Endothelial cell of umbilical vein (primary cell): ENCODE data around the gene NFXL1. TPM values are rescaled to one million over a fixed set of nuclear protein-coding genes. Genes with fewer than 3 reads are reported as not detected.

Source experiments
- BruUV-seq: library from RNA; stranded (reverse); fragments of 400-500 nt; replicated peaks from 2 replicates; lab custom pipeline; 2021; lab: Mats Ljungman, UMichigan
- CTCF ChIA-PET: fragments of 300-600, 350-600 bp; sonication (Branson Sonifier 250); formaldehyde crosslinking; loops from one replicate; lab custom pipeline; 2021; ENCODE audit warnings: antibody characterized with exemption, inconsistent platforms; lab: Charles Lee
- POLR2A ChIA-PET: fragments of 300-600, 350-600 bp; sonication (Branson Sonifier 250); formaldehyde crosslinking; loops from one replicate; lab custom pipeline; 2021; ENCODE audit warnings: antibody characterized with exemption, inconsistent platforms; lab: Charles Lee
- DNase-seq: peaks from one replicate; pipeline ENCODE4 v3.0.0-alpha.2; 2011; ENCODE audit warnings: low read depth, low spot score
- FAIRE-seq: peaks from 2 replicates; lab custom pipeline; 2011; peaks lifted over from hg19 to GRCh38; lab: Jason Lieb, UNC
- H2AFZ ChIP-seq: 2 replicates; pipeline ENCODE4 v1.6.0; 2012; ENCODE audit warnings: low read depth, low read length, control low read depth, inconsistent platforms
- H3K27ac ChIP-seq: 2 replicates; pipeline ENCODE4 v1.5.1; 2011; ENCODE audit warnings: low read depth, mild to moderate bottlenecking, control low read depth, low read length, moderate library complexity; ENCODE audit not compliant: insufficient read depth
- H3K27me3 ChIP-seq, 2 experiments: 2 replicates each; pipeline versions ENCODE4 v1.6.0 to v1.6.1; 2011; ENCODE audit warnings: low read length in 2 of 2, mixed read lengths in 1 of 2; ENCODE audit not compliant: control insufficient read depth in 2 of 2, insufficient read depth in 2 of 2
- H3K36me3 ChIP-seq, 2 experiments: 2 replicates in 1 of 2; 3 replicates in 1 of 2; pipeline ENCODE4 v1.5.1; 2011; ENCODE audit warnings: low read length in 2 of 2, mild to moderate bottlenecking in 1 of 2, moderate library complexity in 1 of 2; ENCODE audit not compliant: control insufficient read depth in 2 of 2, insufficient read depth in 2 of 2; ENCODE audit errors: extremely low read depth in 1 of 2
- H3K4me1 ChIP-seq: 3 replicates; pipeline ENCODE4 v1.5.1; 2011; ENCODE audit warnings: mild to moderate bottlenecking, low read length; ENCODE audit not compliant: control insufficient read depth, insufficient read depth; ENCODE audit errors: extremely low read depth
- H3K4me2 ChIP-seq: 2 replicates; pipeline ENCODE4 v1.6.1; 2011; ENCODE audit warnings: low read length, control low read depth, mixed read lengths; ENCODE audit not compliant: insufficient read depth
- H3K4me3 ChIP-seq, 3 experiments: fragments of 200-600 bp in 1 of 3; sonication (generic), shearing (Covaris generic) in 1 of 3; replicated peaks in 1 of 3; 2 replicates each; pipeline ENCODE4 v1.5.1; 2011 to 2016; ENCODE audit warnings: control low read depth in 3 of 3, low read length in 3 of 3, mild to moderate bottlenecking in 2 of 3, inconsistent platforms in 1 of 3, low read depth in 1 of 3, moderate library complexity in 1 of 3; ENCODE audit not compliant: insufficient read depth in 1 of 3
- H3K79me2 ChIP-seq: 2 replicates; pipeline ENCODE4 v1.6.0; 2012; ENCODE audit warnings: low read length, inconsistent platforms; ENCODE audit not compliant: control insufficient read depth, insufficient read depth
- H3K9ac ChIP-seq: replicated peaks from 2 replicates; pipeline ENCODE3; 2011; ENCODE audit warnings: low read length, control low read depth; ENCODE audit not compliant: insufficient read depth; ENCODE audit errors: extremely low read depth
- H3K9me1 ChIP-seq: replicated peaks from 3 replicates; pipeline ENCODE4 v1.6.0; 2011; ENCODE audit warnings: mild to moderate bottlenecking, low read length; ENCODE audit not compliant: control insufficient read depth, insufficient read depth; ENCODE audit errors: extremely low read depth
- H3K9me3 ChIP-seq: replicated peaks from 2 replicates; pipeline ENCODE4 v1.5.1; 2012; ENCODE audit warnings: low read length, inconsistent platforms; ENCODE audit not compliant: control insufficient read depth, insufficient read depth
- H4K20me1 ChIP-seq: replicated peaks from 2 replicates; pipeline ENCODE3; 2011; ENCODE audit warnings: mild to moderate bottlenecking, low read length; ENCODE audit not compliant: control insufficient read depth, insufficient read depth; ENCODE audit errors: extremely low read depth
- EZH2 ChIP-seq: IDR thresholded peaks from 2 replicates; pipeline ENCODE4 v1.6.1; 2012; ENCODE audit warnings: borderline replicate concordance, low read depth, mild to moderate bottlenecking, moderate library complexity, low read length, inconsistent platforms; ENCODE audit not compliant: severe bottlenecking
- FOS ChIP-seq: IDR thresholded peaks from 2 replicates; pipeline ENCODE4 v1.6.1; 2011; ENCODE audit warnings: mild to moderate bottlenecking, low read length, moderate library complexity, borderline replicate concordance; ENCODE audit not compliant: insufficient read depth
- GATA2 ChIP-seq: IDR thresholded peaks from 2 replicates; pipeline ENCODE4 v1.7.0; 2011; ENCODE audit warnings: low read depth, mild to moderate bottlenecking, moderate library complexity, mixed read lengths, low read length; ENCODE audit not compliant: insufficient read length, insufficient read depth
- JUN ChIP-seq: IDR thresholded peaks from 2 replicates; pipeline ENCODE4 v1.6.1; 2011; ENCODE audit warnings: borderline replicate concordance, low read depth; ENCODE audit not compliant: insufficient read length, insufficient read depth
- MYC ChIP-seq: IDR thresholded peaks from one replicate; pipeline ENCODE4 v1.6.1; 2011; ENCODE audit warnings: mild to moderate bottlenecking, low read depth, low read length
- POLR2A ChIP-seq: IDR thresholded peaks from 2 replicates; pipeline ENCODE4 v1.6.1; 2012; ENCODE audit warnings: low read depth, mild to moderate bottlenecking, control low read depth, low read length
- POLR2AphosphoS5 ChIP-seq: IDR thresholded peaks from 2 replicates; pipeline ENCODE4 v1.6.1; 2012; ENCODE audit warnings: low read depth, mild to moderate bottlenecking, control low read depth, low read length, moderate library complexity; ENCODE audit not compliant: insufficient read depth
- dilution Hi-C: fragments of 300-500 bp; cut with MboI; formaldehyde crosslinking; loops from one replicate; pipeline ENCODE4 v1.15.0; 2019; ENCODE audit warnings: low sequenced_read_pairs; ENCODE audit not compliant: extremely low pct_ligation_motif_present
- intact Hi-C: fragments of 100-400 bp; cut with micrococcal nuclease; formaldehyde crosslinking; loops from one replicate; pipeline ENCODE4 v1.10.0; 2022
- polyA plus RNA-seq, 4 experiments: library from polyadenylated mRNA; depleted of rRNA in 3 of 4; stranded (reverse) in 3 of 4; unstranded in 1 of 4; fragments of >200 nt; gene quantifications; 2 replicates each; pipeline versions ENCODE4 v1.2.1 to v1.2.3, GENCODE V29; 2011 to 2012; ENCODE audit warnings: missing spikeins in 1 of 4
- total RNA-seq: library from RNA; stranded (reverse); gene quantifications from 2 replicates; pipeline ENCODE4 v1.2.3, GENCODE V29; 2021
- TF ChIP-seq, protein P1 (sequence below), 2 donors: IDR thresholded peaks; 1 replicate in 1 of 2; 2 replicates in 1 of 2; pipeline ENCODE4 v1.5.1; 2011; ENCODE audit warnings: low read length in 2 of 2, mild to moderate bottlenecking in 2 of 2, moderate library complexity in 2 of 2, control low read depth in 1 of 2, inconsistent platforms in 1 of 2, low read depth in 1 of 2; ENCODE audit not compliant: insufficient read depth in 1 of 2; ENCODE audit errors: extremely low read depth in 1 of 2
- TF ChIP-seq, protein P2 (sequence below): IDR thresholded peaks from 2 replicates; pipeline ENCODE4 v1.6.1; 2011; ENCODE audit not compliant: insufficient read depth, insufficient read length

Gene NFXL1
- total and polyA plus RNA-seq, 2 donors (not counting 3 experiments of a cell fraction or from before 2014, with no cell fraction given) = 5.1 to 14.6 TPM

DNA sequence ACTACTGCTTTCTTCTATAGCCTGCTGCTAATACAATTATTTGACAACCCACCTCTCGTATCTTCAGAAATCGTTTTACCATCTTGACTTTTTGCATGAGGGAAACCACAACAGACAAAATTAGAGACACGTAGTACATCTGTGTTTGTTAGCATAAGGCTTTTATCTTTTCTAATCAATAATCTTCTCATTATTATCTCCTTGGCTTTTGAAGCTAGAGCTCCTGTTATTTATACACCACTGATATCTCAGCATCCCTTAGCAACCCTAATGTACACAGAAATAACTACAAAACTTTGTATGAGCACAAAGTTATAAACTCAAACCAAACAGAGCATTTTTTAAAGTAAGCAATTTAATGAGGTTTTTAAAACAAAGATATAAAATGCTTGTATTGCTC is 116.2 kb downstream of the NFXL1 start:
- DNase-seq = no peak
- no peak for FAIRE-seq
- intact Hi-C loops = no loop called here
- ChIA-PET CTCF (no interaction called here), POLR2A (no interaction called here)
- Histone ChIP-seq H3K4me1 (no peaks in the 10 kb centered on the region), H4K20me1 (no peaks in the 10 kb centered on the region), H3K9ac (no peak overlapping the region), H3K27ac (no peak overlapping the region), H3K79me2 (no peaks in the 10 kb centered on the region), H3K4me3 (no peak overlapping the region), H3K4me2 (no peak overlapping the region), H2AFZ (no peak overlapping the region), H3K9me3 (no peaks in the 10 kb centered on the region), H3K27me3 (peaks cover 22 to 26% of the 10 kb centered on the region in 2 experiments), H3K9me1 (no peaks in the 10 kb centered on the region), H3K36me3 (no peaks in the 10 kb centered on the region)
- TF ChIP-seq GATA2 = no peak
- TF ChIP-seq, protein P1, sequence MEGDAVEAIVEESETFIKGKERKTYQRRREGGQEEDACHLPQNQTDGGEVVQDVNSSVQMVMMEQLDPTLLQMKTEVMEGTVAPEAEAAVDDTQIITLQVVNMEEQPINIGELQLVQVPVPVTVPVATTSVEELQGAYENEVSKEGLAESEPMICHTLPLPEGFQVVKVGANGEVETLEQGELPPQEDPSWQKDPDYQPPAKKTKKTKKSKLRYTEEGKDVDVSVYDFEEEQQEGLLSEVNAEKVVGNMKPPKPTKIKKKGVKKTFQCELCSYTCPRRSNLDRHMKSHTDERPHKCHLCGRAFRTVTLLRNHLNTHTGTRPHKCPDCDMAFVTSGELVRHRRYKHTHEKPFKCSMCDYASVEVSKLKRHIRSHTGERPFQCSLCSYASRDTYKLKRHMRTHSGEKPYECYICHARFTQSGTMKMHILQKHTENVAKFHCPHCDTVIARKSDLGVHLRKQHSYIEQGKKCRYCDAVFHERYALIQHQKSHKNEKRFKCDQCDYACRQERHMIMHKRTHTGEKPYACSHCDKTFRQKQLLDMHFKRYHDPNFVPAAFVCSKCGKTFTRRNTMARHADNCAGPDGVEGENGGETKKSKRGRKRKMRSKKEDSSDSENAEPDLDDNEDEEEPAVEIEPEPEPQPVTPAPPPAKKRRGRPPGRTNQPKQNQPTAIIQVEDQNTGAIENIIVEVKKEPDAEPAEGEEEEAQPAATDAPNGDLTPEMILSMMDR (IDR thresholded peaks at IDR 0.05; ENCODE audit: extremely low read depth in 1 of 2, insufficient read depth in 1 of 2, low read depth in 1 of 2, low read length in 2 of 2) = no peak
- no peak for TF ChIP-seq POLR2A
- no peak for TF ChIP-seq EZH2
- no peak for TF ChIP-seq FOS
- TF ChIP-seq, protein P2, sequence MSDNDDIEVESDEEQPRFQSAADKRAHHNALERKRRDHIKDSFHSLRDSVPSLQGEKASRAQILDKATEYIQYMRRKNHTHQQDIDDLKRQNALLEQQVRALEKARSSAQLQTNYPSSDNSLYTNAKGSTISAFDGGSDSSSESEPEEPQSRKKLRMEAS = no peak
- TF ChIP-seq JUN = no peak
- TF ChIP-seq MYC = no peak
- no peak for TF ChIP-seq POLR2AphosphoS5
- BruUV-seq = no TSS peak
- dilution Hi-C loops = no loop called here

Other genes with a start within 250 kb of the NFXL1 start
- gene CORIN, start 76.5 kb downstream of the NFXL1 start, total RNA-seq = 0.40 TPM in 1 of 2 replicates, not detected in the other
- 0.07 and 0.08 TPM in 2 replicates for gene CORIN, start 76.5 kb downstream of the NFXL1 start, polyA plus RNA-seq
- gene CNGA1, start 102.1 kb upstream of the NFXL1 start, total RNA-seq = not detected in 2 replicates
- gene CNGA1, start 102.1 kb upstream of the NFXL1 start, polyA plus RNA-seq = not detected in 2 replicates
- gene NIPAL1, start 102.2 kb upstream of the NFXL1 start, total RNA-seq = 1.4 and 1.7 TPM in 2 replicates
- 0.27 and 0.36 TPM in 2 replicates for gene NIPAL1, start 102.2 kb upstream of the NFXL1 start, polyA plus RNA-seq
- gene TXK, start 219.7 kb upstream of the NFXL1 start, total RNA-seq = 0.58 and 0.97 TPM in 2 replicates
- 0.26 TPM in 1 of 2 replicates, not detected in the other for gene TXK, start 219.7 kb upstream of the NFXL1 start, polyA plus RNA-seq